IMR-90 (cell line): ENCODE results near the gene KCNMA1. TPM values are rescaled to one million over a fixed set of nuclear protein-coding genes. Genes with fewer than 3 reads are reported as not detected.

ENCODE experiments used
- ATAC-seq: fragments of 200-7000 bp; cut with Tn5 transposase; 2 replicates; pipeline ENCODE4 v1.9.1; 2020; ENCODE audit warnings: low read depth, mild to moderate bottlenecking, moderate library complexity
- BruUV-seq: library from RNA; stranded (reverse); fragments of 400-500 nt; replicated peaks from 2 replicates; lab custom pipeline; 2021; lab: Mats Ljungman, UMichigan
- CTCF ChIA-PET: fragments of 300-600 bp; formaldehyde crosslinking; extraction: SDS; loops from one replicate; lab custom pipeline; 2021; ENCODE audit warnings: antibody characterized with exemption; lab: Yijun Ruan, JAX
- POLR2A ChIA-PET: fragments of 300-600 bp; sonication (Branson Sonifier 250); formaldehyde crosslinking; loops from one replicate; lab custom pipeline; 2022; ENCODE audit warnings: antibody characterized with exemption; ENCODE audit not compliant: unreplicated experiment; lab: Charles Lee
- DNase-seq: peaks from one replicate; pipeline ENCODE4 v3.0.0; 2013
- H2AFZ ChIP-seq: replicated peaks from 2 replicates; pipeline ENCODE3; 2013; ENCODE audit warnings: low read length, mild to moderate bottlenecking; ENCODE audit not compliant: poor library complexity
- H2AK5ac ChIP-seq: 2 replicates; pipeline ENCODE4 v1.6.1; 2013; ENCODE audit warnings: low read depth, low read length, inconsistent platforms
- H2AK9ac ChIP-seq: replicated peaks from 2 replicates; pipeline ENCODE3; 2013; ENCODE audit warnings: mild to moderate bottlenecking, low read depth, low read length, moderate library complexity; ENCODE audit not compliant: poor library complexity
- H2BK120ac ChIP-seq: 2 replicates; pipeline ENCODE4 v1.6.1; 2013; ENCODE audit warnings: low read depth, low read length, inconsistent platforms
- H2BK15ac ChIP-seq: 3 replicates; pipeline ENCODE4 v1.6.1; 2013; ENCODE audit warnings: low read depth, low read length, inconsistent platforms
- H2BK20ac ChIP-seq: 2 replicates; pipeline ENCODE4 v1.6.1; 2013; ENCODE audit warnings: low read depth, mild to moderate bottlenecking, inconsistent platforms, low read length, moderate library complexity
- H2BK5ac ChIP-seq: 2 replicates; pipeline ENCODE4 v1.6.1; 2013; ENCODE audit warnings: mild to moderate bottlenecking, low read depth, low read length, inconsistent platforms; ENCODE audit not compliant: poor library complexity, severe bottlenecking
- H3K14ac ChIP-seq: replicated peaks from 2 replicates; pipeline ENCODE4 v1.6.1; 2013; ENCODE audit warnings: low read depth, low read length, inconsistent platforms
- H3K18ac ChIP-seq: 2 replicates; pipeline ENCODE4 v1.6.1; 2013; ENCODE audit warnings: low read depth, low read length, control low read depth
- H3K23ac ChIP-seq: 2 replicates; pipeline ENCODE4 v1.6.1; 2013; ENCODE audit warnings: low read depth, low read length, inconsistent platforms
- H3K27ac ChIP-seq: 2 replicates; pipeline ENCODE4 v1.5.1; 2013; ENCODE audit warnings: mild to moderate bottlenecking, control low read depth, low read length; ENCODE audit not compliant: insufficient read depth
- H3K27me3 ChIP-seq: 2 replicates; pipeline ENCODE4 v1.6.1; 2013; ENCODE audit warnings: low read length; ENCODE audit not compliant: control insufficient read depth, insufficient read depth
- H3K36me3 ChIP-seq: 2 replicates; pipeline ENCODE4 v1.6.1; 2013; ENCODE audit warnings: low read length, mixed read lengths; ENCODE audit not compliant: control insufficient read depth, insufficient read depth
- H3K4ac ChIP-seq: 2 replicates; pipeline ENCODE4 v1.6.1; 2013; ENCODE audit warnings: low read depth, low read length, inconsistent platforms
- H3K4me1 ChIP-seq: 2 replicates; pipeline ENCODE4 v1.6.1; 2013; ENCODE audit warnings: low read length, mixed read lengths; ENCODE audit not compliant: control insufficient read depth, insufficient read depth
- H3K4me2 ChIP-seq: 2 replicates; pipeline ENCODE4 v1.6.1; 2013; ENCODE audit warnings: low read depth, mild to moderate bottlenecking, control low read depth, low read length, moderate library complexity
- H3K4me3 ChIP-seq: 2 replicates; pipeline ENCODE4 v1.5.1; 2013; ENCODE audit warnings: low read depth, mild to moderate bottlenecking, control low read depth, low read length, moderate library complexity; ENCODE audit not compliant: insufficient read depth
- H3K56ac ChIP-seq: 2 replicates; pipeline ENCODE4 v1.6.1; 2013; ENCODE audit warnings: low read length, inconsistent platforms; ENCODE audit not compliant: insufficient read depth; ENCODE audit errors: extremely low read depth
- H3K79me1 ChIP-seq, 2 experiments: 2 replicates each; pipeline ENCODE4 v1.6.1; 2013; ENCODE audit warnings: low read length in 2 of 2, inconsistent platforms in 1 of 2, low read depth in 1 of 2
- H3K9ac ChIP-seq: 2 replicates; pipeline ENCODE4 v1.6.1; 2013; ENCODE audit warnings: low read depth, low read length, control low read depth
- H3K9me1 ChIP-seq: 2 replicates; pipeline ENCODE4 v1.6.1; 2013; ENCODE audit warnings: low read length, inconsistent platforms; ENCODE audit not compliant: insufficient read depth
- H3K9me3 ChIP-seq: 2 replicates; pipeline ENCODE4 v1.6.1; 2013; ENCODE audit warnings: low read length; ENCODE audit not compliant: control insufficient read depth, insufficient read depth
- H4K20me1 ChIP-seq: 2 replicates; pipeline ENCODE4 v1.6.1; 2013; ENCODE audit warnings: low read length, inconsistent platforms; ENCODE audit not compliant: insufficient read depth
- H4K5ac ChIP-seq: 2 replicates; pipeline ENCODE4 v1.6.1; 2013; ENCODE audit warnings: mild to moderate bottlenecking, low read depth, low read length, control low read depth
- H4K8ac ChIP-seq, 2 experiments: 2 replicates each; pipeline ENCODE4 v1.6.1; 2013; ENCODE audit warnings: low read depth in 2 of 2, low read length in 2 of 2, control low read depth in 1 of 2, inconsistent platforms in 1 of 2
- H4K91ac ChIP-seq: 2 replicates; pipeline ENCODE4 v1.6.1; 2013; ENCODE audit warnings: low read depth, low read length, inconsistent platforms; ENCODE audit not compliant: insufficient read depth
- CEBPB ChIP-seq: IDR thresholded peaks from 2 replicates; pipeline ENCODE4 v1.6.1; 2012; ENCODE audit warnings: low read depth, low read length, improper control_type of control experiment
- WGBS, 2 experiments: methylation state at CpG; one replicate each; pipeline versions ENCODE4 v1.1.5 to v1.1.7; 2013; ENCODE audit warnings: missing lambda C conversion rate in 2 of 2; ENCODE audit not compliant: insufficient read length in 1 of 2; ENCODE audit errors: extremely low coverage in 2 of 2; 5-methylcytosine and 5-hydroxymethylcytosine counted together
- dilution Hi-C: fragments of 300-500 bp; cut with HindIII; formaldehyde crosslinking; loops from one replicate; pipeline ENCODE4 v1.14.3; 2018; ENCODE audit warnings: low sequenced_read_pairs; ENCODE audit not compliant: unreplicated experiment
- in situ Hi-C: fragments of 300-500 bp; cut with MboI; formaldehyde crosslinking; loops from 3 replicates; pipeline ENCODE4 v1.14.3; 2019; ENCODE audit warnings: low sequenced_read_pairs, inconsistent platforms, mixed read lengths
- intact Hi-C: fragments of 100-400 bp; cut with micrococcal nuclease; formaldehyde crosslinking; loops from 2 replicates; pipeline ENCODE4 v1.10.0; 2022
- polyA plus RNA-seq, 3 experiments: library from polyadenylated mRNA; depleted of rRNA; stranded (reverse); fragments of >200 nt; gene quantifications; 2 replicates each; pipeline ENCODE4 v1.2.3, GENCODE V29; 2012; ENCODE audit warnings: low replicate concordance in 1 of 3
- total RNA-seq: library from RNA; depleted of rRNA; stranded (reverse); fragments of >200 nt; gene quantifications from 2 replicates; pipeline ENCODE4 v1.2.3, GENCODE V29; 2012

KCNMA1 gene
- total and polyA plus RNA-seq, 2 of the 4 experiments (the other 2 are of a cell fraction): 25.6 to 29.6 TPM

DNA sequence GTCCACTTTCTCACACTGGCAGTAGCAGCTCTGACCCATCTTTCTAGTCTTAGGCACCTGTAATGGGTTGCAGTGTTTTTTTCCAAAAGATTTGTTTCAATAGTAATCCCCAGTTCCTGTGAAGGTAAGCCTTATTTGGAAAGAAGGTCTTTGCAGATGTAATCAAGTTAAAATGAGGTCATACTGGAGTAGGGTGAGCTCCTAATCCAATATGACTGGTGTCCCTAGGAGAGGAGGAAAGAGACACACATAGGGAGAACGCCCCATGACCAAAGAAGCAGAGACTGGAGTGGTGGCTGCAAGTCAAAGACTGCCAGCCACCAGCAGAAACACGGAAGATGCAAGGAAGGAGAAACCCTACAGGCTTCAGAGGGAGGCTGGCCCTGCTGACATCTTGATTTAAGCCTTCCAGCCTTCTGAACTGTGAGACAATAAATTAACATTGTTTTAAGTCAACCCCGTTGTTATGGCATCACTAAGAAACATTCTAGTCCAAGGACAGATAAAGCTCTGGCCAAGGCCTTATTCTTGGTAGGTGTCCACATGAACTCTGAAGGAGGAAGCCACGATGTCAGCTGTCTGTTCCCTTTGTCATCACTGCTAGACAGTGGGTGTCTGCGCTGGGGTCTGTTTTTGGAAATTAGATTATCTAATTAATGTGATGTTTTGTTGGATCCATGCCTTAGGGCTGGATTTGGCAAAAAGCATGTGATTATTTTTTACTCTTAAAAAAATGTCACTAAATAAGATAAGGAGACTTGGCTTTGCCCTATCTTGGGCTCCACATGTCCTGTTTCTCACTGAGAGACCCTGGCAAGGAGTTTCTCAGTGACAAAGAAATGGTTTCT, 214.9 kb downstream of the KCNMA1 start:
- Histone ChIP-seq H3K18ac (no peak overlapping the region), H3K4ac (no peak overlapping the region), H4K20me1 (no peaks in the 10 kb centered on the region), H3K9ac (no peak overlapping the region), H2AFZ (no peak overlapping the region), H3K4me2 (no peak overlapping the region), H3K14ac (no peak overlapping the region), H3K27me3 (no peaks in the 10 kb centered on the region), H4K91ac (no peak overlapping the region), H2BK15ac (0 out of 3 replicates have a peak overlapping the region, but pooled peaks have one; percentile 25), H3K4me3 (no peak overlapping the region), H3K23ac (peak overlapping the region; percentile 11; the same call in 1 of the 2 replicates), H3K9me1 (peaks cover 14% of the 10 kb centered on the region), H3K9me3 (no peaks in the 10 kb centered on the region), H4K5ac (no peak overlapping the region), H2BK5ac (no peak overlapping the region), H3K36me3 (no peaks in the 10 kb centered on the region), H2AK9ac (no peak overlapping the region), H3K4me1 (peaks cover 9% of the 10 kb centered on the region), H4K8ac (no peak overlapping the region; a peak in 1 of 4 replicates), H2BK120ac (no peak overlapping the region; the same call in 1 of the 2 replicates), H3K27ac (no peak overlapping the region), H3K56ac (no peak overlapping the region), H2AK5ac (no peak overlapping the region), H2BK20ac (no peak overlapping the region), H3K79me1 (0 out of 4 replicates have a peak, but pooled peaks cover 0 to under 1% of the 10 kb centered on the region in 2 experiments)
- DNase-seq: no peak
- in situ Hi-C loops: no loop called here
- WGBS, 2 experiments: 80% methylated on average over 2 of the region's 5 CpGs; no CpG with 5 or more reads in 1 of the 2 experiments
- dilution Hi-C loops: no loop called here
- BruUV-seq: no TSS peak
- CTCF ChIA-PET: interaction anchor here (1.5 kb wide), 1 partner anchor 249 kb away, joined by 3 read pairs; no protein-coding TSS in a partner anchor
- intact Hi-C loops: loop anchor here (10.0 kb wide), 1 partner anchor 248 kb away; no protein-coding TSS in a partner anchor
- TF ChIP-seq CEBPB: no peak
- ATAC-seq: no peak
- POLR2A ChIA-PET: no interaction called here
